TTC549 (cell line): ENCODE data around the gene SLC1A7.

Source experiments
- FAIRE-seq: peaks from 2 replicates; lab custom pipeline; 2012; peaks lifted over from hg19 to GRCh38; lab: Jason Lieb, UNC

The SLC1A7 gene

DNA sequence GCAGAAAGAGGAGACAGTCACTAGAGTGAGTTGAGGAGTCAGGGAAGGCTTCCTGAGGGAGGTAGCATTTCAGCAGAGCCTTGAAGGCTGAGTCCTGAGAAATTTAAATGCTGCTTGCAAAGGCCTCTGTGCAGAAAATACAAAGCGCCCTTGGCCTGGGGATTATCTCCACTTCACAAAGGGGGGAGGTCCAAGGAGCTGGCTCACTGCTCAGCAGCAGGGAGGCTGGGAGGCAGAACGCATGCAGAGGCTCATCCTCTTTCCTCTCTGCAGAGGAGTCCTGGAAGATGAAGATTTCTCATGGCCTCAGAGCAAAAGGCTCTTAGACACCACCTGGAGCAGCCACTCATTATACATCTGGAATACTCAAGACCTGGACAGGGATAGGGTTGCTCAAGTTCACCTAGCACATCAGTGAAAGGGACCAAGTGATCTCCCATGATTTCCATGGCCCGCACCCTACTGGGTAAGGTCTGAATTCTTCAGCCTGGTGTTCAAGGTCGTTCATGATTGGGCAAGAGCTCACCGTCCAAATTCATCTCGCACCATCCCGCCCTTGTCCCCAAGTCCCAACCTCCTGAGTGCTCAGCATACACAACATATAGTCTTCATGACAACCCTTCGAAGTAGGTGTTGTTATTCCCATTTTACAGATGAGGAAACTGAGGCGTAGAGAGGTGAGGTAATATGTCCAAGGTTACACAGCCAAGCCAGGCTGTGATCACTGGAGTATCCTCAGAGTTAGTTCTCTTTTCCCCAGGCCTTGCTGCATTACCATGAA is 9.0 kb downstream of the SLC1A7 start:
- FAIRE-seq: no peak

DNA sequence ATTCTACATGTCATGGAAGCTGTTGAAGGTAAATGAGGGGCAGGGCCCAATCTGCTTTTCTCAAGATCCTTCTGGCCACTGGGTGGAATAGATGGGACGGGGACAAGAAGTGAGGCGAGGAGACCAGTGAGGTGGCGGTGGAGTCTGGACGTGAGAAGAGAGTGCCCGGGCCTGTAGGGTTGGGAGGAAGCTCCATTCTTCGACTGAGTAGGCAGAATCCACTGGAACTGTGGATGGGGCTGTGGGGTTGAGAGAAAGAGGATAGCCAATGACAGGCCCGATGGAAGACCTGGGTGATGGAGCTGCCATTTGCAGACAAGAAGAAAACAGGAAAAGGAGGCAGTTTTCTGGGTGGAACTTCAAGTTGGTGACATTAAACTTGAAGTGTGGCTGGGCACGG is 10.3 kb downstream of the SLC1A7 start:
- no peak for FAIRE-seq

DNA sequence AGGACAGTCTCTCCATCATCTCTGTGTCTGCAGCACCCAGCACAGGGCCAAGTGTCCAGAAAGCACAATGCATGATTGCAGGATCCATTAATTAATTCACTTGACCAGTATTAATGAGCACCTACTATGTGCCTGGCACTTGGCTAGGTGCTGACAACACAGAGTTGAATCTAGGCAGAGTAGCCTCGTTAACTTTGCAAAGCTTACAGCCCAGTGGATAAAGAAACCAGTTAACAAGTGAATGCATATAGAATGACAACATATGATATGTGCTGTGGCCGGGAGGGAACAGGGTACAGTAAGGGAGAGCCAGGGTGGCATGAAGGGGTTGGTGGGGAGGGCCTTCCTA is 10.9 kb downstream of the SLC1A7 start:
- no peak for FAIRE-seq

DNA sequence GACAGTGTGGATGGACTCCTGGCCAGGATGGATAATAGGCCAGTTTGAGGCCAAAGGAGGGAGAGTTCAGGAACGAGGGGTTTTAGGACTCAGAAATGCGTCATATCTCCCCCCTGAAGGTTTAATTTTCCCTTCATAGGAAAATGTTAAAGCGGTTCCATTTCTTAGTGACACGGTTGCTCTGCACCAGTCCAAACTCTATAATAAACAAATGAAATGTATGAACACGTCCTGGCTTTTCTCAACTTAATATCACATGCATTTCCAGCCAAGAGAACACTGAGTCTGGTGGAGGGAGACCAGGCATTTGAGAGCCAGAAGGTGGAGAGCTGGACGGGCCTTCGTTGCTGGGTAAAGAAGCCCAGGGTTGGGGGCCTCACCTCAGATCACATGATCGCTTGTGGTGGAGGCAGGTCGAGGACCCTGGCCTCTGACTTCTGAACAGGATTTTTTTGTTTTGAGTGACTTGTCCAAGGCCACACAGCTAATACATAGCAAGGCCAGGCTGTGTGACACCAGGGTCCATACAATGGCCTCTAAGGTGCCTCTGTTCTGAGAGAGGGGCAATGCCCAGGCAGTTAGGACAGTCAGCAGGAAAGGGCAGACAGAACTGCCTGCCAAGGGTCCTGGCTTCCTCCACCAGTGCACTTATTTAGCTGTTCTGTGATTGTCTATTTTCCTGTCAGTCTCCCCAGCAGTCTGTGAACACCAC is 11.4 kb downstream of the SLC1A7 start:
- no peak for FAIRE-seq

DNA sequence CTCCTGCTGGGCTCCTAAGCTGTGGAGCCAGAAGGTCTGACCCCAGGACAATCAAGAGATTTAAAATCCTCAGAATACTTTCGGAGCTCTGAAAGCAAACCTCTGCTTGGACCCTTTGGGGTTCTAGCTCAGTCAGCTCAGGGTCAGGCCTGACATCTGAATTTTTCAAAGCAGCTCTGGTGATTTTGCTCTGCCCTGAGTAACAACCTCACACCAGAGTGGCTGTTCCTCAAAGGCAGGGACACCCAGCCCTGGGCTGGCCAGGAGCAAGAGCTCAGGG is 11.9 kb downstream of the SLC1A7 start:
- no peak for FAIRE-seq

DNA sequence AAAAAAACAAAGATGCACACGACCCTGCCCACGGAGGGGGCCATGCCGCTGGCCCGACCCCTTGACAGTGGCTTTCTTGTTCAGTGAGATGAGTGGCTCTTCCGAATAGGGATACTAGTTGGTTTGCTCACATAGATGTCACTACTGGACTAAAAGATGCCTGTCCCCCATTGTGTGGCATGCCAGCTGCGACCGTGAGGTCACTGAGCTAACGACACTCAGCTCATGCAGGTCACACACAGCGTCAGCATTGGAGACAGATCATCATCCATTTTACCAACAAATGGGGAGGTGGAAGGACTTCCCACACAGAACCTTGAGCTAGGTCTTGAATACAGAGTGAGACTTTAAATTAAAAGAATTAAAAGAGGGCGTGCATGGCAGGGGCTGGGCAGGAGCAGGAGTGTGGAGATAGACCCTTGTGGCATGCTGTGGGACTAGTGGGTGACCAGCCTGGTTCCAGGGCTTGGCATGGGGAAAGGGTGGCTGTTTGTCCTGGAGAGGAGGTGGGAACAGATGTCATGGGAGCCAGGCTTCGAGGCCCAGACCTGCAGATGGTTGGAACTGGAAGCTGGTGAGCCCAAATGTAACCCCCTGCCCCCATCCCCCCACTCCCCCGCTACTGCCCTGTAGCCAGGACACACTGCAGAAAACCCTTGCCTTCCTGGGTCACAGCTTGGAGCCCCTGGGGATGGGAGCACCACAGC is 12.4 kb downstream of the SLC1A7 start:
- FAIRE-seq: no peak

DNA sequence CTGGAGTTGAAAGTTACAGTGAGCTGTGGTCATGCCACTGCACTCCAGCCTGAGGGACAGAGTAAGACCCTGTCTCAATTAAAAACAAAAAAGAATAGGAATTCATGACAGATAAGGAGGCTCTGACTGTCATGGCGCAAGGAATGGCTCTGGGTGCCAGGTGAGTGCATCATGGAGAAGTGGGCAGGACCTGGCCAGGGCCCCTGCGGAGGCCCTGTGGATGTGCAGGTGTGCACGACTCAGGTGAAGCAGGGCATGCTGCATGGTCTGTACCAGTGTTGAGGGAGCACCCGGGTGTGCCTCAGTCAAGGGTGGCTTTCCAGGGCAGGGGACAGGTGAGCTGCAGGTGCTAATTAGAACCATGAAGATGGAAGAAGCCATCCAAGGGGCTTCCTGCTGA is 14.0 kb downstream of the SLC1A7 start:
- no peak for FAIRE-seq

DNA sequence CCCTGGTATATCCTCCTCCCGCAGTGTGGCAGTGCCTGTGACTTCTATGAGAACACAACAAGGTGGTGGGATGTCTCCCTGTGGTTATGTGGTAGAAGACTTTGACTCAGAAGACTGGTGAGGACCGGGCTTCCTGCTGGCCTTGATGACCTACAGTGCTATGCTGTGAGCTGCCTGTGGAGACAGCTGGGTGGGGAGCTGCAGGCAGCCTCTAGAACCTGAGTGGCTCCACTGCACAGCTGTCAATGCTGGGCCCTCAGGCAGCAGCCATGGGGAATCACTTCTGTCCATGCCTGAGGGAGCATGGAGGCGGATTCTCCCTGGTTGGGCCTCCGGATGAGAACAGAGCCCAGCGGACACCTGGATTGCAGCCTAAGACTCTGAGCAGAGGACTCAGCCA is 14.9 kb downstream of the SLC1A7 start:
- no peak for FAIRE-seq

DNA sequence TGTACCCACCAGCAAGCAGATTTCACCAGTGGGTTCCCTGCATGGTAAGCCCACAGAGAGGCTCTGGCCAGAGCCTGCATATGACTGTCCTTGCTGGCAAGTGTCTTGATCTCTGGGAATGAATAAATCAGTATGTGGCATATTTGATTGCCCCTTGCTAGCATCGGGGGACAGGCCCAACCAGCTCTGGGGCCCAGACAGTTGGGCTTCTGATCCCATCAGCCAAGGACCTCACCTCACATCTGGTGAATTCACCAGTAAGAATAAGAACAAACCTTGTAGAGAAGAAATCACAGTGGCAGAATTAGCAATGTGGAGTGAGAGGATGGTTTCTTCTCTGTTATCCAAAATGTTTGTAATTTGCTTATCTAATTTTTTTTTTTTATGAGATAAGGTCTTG is 15.9 kb downstream of the SLC1A7 start:
- no peak for FAIRE-seq

DNA sequence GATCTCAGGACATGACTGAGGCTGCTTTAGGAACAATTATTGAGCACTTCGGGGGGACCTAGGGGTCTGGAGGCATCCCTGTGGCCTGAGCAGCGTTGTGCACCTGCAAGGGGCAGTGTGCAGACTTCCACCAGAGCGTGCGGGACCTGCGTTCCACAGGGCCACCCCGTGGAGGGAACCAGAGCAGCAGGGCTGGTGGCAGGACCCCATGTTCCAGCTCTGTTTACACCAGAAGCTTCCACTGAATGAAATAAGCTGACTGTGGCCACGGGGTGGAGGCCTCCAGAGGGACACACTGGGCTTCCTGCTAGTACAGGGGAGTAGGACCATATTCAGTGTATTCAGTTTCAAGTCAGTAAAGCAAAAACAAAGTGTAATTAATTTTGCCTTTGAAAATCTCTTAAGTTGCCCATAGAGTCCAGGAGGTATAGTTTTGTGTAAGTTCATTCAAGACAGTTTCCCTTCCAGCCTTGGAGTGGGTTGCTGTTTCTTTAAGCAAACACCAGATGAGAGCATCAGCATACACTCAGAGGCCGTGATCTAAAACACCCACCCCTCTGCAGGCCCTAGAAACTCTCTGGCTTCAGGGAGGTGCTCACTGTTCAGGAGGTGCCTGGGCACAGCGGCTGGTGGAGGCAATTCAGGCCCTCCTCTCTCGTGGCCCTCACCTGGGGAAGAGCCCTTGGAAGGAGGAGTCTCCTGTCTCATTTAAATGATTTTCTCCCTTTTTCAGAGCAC is 16.6 kb downstream of the SLC1A7 start:
- no peak for FAIRE-seq

DNA sequence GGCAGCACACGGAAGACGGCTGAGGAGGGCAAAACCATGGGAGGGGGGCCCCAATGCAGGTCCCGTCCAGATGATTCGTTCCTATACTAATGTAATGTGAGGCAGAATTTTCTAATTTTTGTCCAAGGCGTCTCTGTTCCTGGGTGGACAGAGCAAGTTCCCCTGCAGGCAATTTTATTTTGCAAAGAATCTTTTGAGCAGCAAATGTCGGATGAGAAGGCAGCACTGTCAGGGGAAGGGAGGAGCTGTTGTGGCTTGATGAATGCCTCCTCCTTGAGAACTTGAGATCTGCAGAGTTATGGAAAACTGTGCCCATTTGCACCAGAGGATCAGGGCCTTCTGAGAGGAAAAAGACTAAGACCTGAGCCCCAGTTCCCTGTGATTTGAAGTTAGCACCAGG is 17.3 kb downstream of the SLC1A7 start:
- no peak for FAIRE-seq

DNA sequence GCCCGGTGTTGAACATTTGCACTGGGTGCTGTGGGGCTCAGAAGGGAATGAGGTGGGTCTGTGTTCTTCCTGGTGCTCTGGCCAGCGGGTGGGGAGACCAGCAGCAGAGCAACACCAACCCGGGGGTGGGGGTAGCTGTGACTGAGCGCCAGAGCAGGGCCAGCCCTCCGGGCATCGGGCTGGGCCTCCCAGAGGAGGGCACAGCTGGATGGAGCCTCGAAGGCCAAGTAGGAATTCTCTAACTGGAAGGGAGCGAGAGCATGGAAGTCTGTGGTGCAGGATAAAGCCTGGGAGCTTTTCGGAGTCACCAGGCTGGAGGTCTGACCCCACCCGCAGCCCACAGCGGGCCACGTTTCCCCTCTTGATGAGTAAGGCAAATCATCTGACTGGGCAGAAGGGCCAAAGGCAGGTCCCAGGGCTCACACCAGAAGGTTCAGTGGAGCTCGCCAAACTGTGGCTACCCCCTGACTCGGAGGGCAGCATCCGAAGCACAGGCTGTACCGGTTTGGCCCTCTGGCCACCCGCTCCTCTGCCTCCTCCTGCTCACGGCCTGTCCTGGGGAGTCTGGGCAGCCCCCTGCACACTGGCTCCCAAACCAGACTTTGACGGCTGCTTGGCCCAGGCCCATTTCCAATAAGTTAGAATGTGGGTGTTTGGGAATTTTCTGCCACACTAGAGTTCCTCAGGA is 18.8 kb downstream of the SLC1A7 start:
- no peak for FAIRE-seq

DNA sequence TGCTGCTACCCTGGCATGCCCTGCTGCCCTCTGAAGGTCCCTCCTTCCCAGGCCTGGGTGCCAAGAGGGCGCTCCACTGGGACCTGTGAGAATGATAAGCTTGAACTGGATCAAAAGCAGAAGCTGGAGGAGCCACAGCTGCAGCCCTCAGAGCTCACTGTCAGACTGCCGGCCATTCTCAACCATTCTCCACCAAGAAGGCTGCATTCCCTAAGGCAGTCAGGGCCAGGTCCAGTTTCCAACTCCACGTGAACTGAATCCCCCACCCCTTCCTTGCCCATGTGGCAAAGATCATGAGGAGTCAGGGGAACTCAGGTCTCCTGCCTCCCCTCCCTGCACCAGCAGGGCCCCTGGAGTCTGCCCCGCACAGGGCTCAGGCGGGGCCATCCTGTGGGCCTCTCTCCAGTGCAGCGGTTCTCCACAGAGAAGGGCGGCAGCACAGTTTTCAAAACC is 19.5 kb downstream of the SLC1A7 start:
- FAIRE-seq: no peak

DNA sequence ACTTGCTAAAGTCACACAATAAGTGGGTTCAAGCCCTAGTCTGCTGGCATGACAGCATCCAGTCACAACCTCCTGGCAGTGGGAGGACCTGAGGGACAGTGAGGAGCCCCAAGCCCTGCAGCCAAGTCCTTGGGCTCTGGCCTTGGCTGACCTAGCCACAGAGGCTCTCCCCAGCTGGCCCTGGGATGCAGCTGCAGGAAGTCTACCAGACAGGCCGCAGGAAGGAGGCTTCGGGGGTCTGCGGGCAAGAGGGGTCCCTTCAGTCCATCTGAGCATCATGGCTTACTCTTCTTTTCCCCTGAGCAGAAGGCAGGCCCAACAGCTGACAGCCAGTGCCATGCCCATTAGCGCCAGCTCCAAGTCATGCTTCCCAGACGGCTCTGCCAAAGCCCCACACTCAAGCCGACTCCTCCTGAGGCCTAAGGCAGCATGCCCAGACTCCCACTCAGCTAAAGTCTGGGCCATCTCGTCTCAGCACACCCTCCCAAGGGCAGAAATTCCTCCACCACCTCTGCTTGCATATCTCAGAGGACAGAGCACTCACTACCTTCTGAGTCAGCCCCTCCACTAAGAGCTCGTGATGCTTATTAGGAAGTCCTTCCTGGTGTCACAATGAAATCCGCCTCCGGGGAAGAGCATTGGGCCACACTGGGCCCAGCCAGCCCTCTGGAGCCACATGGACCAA is 20.1 kb downstream of the SLC1A7 start:
- FAIRE-seq: no peak

DNA sequence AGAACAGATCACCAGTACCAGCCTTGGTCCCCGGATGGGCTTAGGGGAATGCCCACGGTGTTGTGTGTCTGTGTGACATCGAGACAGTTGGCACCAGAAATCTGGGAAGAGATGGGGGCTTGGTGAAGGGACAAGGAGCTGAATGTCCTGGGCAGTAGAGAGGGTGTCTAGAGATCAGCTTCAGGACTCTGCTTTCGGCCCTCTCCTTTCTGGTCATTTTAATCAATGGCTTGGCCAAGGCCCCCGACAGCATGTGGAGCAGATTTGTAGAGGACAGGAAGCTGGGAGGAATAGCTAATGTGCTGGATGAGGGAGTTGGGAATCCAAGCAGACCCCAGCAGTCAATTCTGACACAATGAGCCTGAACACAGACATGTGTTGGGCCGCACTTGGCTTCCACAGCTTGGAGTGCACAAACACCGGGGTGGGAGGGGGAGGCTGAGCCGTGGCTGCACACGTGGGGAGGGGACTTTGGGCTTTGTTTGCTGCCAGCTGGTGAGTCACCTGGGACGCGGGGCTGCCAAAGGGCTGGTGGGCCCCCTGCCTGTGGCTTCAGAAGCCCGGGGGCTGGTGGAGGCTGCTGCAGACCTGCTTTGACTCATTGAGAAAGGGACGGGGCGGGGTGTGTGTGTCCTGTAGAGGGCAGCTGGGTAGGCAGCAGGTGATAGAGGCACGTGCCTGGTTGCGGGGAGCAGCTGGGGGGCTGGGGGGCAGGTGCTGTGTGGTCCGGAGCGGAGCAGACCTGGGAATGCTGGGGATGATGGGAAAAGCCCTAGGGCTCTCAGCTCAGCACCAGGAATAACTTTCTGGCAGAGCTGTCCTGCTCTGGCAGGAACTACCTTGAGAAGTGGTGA is 20.9 kb downstream of the SLC1A7 start:
- no peak for FAIRE-seq

DNA sequence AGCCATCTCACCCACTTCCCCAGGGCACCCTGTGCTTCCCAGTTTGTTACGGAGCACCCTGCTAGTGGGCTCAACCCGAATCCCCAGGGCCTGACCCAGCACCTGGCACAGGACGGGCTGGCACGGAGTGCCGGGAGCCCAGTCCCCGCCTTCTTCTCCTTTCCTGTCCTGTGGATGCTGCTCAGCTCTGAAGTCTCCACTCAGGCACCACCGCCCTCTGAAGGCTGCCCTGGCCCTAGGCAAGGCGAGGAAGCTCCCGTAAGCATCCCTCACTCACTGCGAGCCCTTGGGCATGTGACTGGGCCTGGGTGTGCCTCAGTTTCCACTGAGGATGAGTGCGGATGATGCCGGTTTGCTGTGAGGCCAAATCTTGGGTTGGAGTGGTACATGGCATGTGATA is 21.8 kb downstream of the SLC1A7 start:
- FAIRE-seq: no peak

DNA sequence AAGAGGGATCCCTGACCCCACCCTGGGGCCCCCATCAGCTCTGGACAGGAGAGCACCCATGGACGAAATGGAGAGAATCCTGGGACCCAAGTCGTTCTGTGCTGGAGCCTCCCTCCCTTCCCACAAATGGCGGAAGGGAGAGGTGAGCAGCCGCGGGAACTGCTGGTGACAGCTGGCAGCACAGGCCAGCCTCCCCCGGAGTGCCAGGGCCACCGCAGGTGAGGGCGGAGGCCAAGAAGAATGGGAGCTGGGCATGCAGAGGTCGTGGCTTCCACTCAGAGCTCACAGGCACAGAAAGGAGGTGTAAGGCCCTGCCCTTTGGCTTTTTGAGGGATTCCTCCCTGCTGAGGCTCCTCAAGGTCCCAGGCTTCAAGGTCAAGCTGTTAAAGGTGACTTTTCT is 24.6 kb downstream of the SLC1A7 start:
- no peak for FAIRE-seq

DNA sequence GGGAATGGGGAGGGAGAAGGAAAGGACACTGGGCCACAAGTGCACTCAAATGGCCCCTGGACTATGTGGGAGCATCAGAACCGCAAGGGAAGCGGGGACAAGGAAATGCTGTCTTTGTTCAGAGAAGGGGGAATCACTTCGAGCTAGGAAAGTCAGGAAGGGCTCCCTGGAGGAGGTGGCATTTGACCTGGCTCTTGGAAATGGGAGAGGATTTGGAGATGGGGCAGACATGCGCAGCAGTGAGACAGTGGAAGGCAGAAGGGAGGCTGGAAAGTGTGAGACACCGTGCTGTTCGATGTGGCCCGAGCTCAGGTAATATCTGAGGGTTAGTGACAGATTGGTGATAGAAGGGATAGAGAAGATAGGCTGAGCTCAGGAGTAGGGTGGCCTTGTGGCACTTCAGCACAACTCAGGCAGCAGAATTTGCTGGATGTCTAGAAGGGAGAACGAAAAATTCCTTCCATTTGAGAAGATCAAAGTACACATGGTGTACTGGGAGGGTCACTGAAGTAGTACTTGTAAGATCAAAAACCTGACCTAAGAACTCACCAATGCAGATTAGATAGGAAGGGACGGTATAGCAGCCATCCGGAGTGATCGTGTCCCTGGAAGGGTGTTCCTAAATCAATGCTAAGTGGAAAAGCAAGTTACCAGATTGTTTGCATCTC is 25.4 kb downstream of the SLC1A7 start:
- FAIRE-seq: no peak

DNA sequence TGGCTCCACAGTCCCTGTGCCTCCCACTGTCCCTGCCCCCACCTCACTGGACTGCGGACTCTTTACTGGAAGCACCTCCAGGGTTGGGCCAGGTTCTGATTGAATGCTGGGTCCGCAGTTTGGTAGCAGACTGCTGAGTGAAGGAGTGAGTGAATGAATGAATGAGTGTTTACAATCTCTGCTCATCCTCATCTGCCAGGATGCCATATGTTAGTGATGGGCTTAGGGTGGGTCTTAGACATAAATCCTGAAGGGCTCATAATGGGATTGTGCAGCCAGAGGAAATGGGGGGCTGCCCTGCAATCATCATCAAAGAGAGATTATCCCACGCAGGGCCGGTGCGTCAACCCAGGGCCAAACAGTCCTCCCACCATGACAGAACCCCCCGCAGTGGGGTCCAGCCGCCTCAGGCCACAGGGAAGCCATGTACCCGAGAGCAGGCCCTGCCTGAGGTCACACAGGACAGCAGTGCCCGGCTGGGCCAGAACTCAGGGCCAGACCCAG is 26.1 kb downstream of the SLC1A7 start:
- FAIRE-seq: no peak
